Heart left ventricle (tissue), 13 donors: ENCODE results near the gene FAM98B.

Source experiments
- POLR2A ChIP-seq, 2 donors: fragments of 450-650 bp; IDR thresholded peaks; one replicate each; pipeline ENCODE4 v1.6.1; 2017; ENCODE audit warnings: antibody characterized with exemption in 2 of 2, mild to moderate bottlenecking in 2 of 2, moderate library complexity in 2 of 2
- TF ChIP-seq, protein P1 (sequence below), 12 donors: fragments of 200-600 bp; sonication (generic) in 4 of 12; IDR thresholded peaks; one replicate each; pipeline versions ENCODE4 v1.5.0 to v1.8.0; 2018 to 2022; ENCODE audit warnings: antibody characterized with exemption in 12 of 12, mild to moderate bottlenecking in 5 of 12
- donor health status: ischemic (EF 13 %, LVEDD 7.1; RV severe dilation, severe dysfunction).
- donor health status: DM: no; HTN: yes; CAD: no.
- donor health status: DM: no; HTN: no; CAD: no.
- donor health status: ischemic (EF 25% LVEDD 6.9; RV normal size, moderate dysfunction).
- donor health status: ischemic (EF 25% LVEDD 5.7; RV mildly dilated, moderate dysfunction).
- donor health status: ischemic (EF 35%, LVEDD 5.7; RV mildly dilated, moderate dysfunction).
- donor health status: nonischemic (EF 11% LVEDD 7.7; RV severe dilation, severe dysfunction).
- donor health status: DM: yes; HTN: yes; CAD: no.
- donor health status: PGD.
- donor health status: ischemic (EF 29% LVEDD 5.4; RV normal size, mild dysfunction).
- donor health status: nonischemic (EF 23%, LVEDD 6.1; RV moderate dilation, normal function).

DNA sequence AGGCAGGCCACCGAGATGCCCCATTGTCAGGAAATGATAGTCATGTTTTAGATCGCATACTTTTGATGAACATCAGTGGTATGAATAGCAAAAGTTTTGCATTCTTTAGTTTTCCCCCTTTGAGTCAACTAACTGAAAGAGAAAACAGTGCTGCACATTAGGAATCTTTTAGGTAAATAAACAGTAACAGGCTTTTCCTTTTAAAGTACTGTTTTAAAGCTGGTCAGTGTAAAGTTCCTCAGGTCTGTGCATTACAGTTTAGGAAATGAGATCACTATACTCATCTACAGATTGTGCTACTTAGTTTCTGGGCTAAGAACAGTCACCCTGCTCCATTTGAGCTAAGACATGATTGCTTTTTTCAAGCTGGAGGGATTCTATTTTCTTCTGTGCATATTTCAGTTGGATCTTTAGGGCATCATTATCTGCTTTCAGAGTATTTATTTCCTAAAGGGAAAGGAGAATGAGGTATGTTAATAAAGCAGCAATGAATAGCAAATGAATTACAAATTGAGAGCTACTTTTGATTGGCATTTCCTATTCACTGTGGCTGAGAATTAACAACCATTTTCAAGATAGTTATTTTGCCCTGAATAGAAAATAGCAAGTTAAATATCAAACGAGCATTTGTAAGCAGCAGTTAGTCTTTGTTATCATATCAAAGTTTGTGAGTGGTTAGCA, 36.5 kb downstream of the FAM98B start:
- no peak for TF ChIP-seq POLR2A (IDR thresholded peaks at IDR 0.05)
- TF ChIP-seq, protein P1, sequence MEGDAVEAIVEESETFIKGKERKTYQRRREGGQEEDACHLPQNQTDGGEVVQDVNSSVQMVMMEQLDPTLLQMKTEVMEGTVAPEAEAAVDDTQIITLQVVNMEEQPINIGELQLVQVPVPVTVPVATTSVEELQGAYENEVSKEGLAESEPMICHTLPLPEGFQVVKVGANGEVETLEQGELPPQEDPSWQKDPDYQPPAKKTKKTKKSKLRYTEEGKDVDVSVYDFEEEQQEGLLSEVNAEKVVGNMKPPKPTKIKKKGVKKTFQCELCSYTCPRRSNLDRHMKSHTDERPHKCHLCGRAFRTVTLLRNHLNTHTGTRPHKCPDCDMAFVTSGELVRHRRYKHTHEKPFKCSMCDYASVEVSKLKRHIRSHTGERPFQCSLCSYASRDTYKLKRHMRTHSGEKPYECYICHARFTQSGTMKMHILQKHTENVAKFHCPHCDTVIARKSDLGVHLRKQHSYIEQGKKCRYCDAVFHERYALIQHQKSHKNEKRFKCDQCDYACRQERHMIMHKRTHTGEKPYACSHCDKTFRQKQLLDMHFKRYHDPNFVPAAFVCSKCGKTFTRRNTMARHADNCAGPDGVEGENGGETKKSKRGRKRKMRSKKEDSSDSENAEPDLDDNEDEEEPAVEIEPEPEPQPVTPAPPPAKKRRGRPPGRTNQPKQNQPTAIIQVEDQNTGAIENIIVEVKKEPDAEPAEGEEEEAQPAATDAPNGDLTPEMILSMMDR (IDR thresholded peaks at IDR 0.05), result no peak
